Measurements from ENCODE around the gene MGME1.

DNA sequence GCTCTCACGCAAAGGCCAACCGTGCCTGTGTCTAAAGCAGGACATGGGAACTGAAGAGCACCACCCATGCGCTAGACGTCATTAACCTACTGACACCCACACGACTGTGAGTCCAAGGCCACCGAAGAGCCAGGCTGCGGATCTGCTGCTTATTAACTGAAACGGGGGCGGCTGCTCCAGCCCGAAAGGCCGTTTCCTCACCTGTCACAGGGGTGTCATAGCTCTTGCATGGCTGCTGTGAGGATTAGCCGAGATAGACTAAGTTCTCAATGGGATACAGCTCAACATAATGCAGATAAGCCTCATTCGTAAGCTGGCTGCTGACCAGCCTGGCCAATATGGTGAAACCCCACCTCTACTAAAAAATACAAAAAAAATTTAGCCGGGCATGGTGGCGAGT, 62.2 kb downstream of the MGME1 start:
- no peak for TF ChIP-seq NONO (IDR thresholded peaks at IDR 0.05; ENCODE audit: low read depth in 2 of 2, low read length in 1 of 2)
- TF ChIP-seq HIVEP1 (CRISPR knock-in tag; IDR thresholded peaks at IDR 0.05) = no peak
- TF ChIP-seq, protein P1, sequence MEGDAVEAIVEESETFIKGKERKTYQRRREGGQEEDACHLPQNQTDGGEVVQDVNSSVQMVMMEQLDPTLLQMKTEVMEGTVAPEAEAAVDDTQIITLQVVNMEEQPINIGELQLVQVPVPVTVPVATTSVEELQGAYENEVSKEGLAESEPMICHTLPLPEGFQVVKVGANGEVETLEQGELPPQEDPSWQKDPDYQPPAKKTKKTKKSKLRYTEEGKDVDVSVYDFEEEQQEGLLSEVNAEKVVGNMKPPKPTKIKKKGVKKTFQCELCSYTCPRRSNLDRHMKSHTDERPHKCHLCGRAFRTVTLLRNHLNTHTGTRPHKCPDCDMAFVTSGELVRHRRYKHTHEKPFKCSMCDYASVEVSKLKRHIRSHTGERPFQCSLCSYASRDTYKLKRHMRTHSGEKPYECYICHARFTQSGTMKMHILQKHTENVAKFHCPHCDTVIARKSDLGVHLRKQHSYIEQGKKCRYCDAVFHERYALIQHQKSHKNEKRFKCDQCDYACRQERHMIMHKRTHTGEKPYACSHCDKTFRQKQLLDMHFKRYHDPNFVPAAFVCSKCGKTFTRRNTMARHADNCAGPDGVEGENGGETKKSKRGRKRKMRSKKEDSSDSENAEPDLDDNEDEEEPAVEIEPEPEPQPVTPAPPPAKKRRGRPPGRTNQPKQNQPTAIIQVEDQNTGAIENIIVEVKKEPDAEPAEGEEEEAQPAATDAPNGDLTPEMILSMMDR (IDR thresholded peaks at IDR 0.05 in 2 of 3, conservative IDR thresholded peaks at IDR 0.05 in 1 of 3; ENCODE audit: insufficient read depth in 2 of 3, low read depth in 1 of 3, low read length in 3 of 3) = no peak
- TF ChIP-seq MYNN (IDR thresholded peaks at IDR 0.05) = no peak
- no peak for TF ChIP-seq MYNN (CRISPR knock-in tag; IDR thresholded peaks at IDR 0.05)
- TF ChIP-seq PHF20 (IDR thresholded peaks at IDR 0.05; ENCODE audit: partially characterized antibody) = no peak
- TF ChIP-seq POLR2AphosphoS5 (IDR thresholded peaks at IDR 0.05; ENCODE audit: control insufficient read depth, insufficient read depth, low read depth, low read length) = no peak
- TF ChIP-seq SPI1 (IDR thresholded peaks at IDR 0.05; ENCODE audit: borderline replicate concordance, low read depth, low read length) = no peak
- TF ChIP-seq ATF7 (IDR thresholded peaks at IDR 0.05) = no peak
- TF ChIP-seq MTA1 (IDR thresholded peaks at IDR 0.05; ENCODE audit: borderline replicate concordance) = no peak
- no peak for TF ChIP-seq ZNF133 (CRISPR knock-in tag; IDR thresholded peaks at IDR 0.05)
